AG09309 (cell line): ENCODE results near the gene TAP2.
"Not testable (repeated sequence)": the region's sequence is repeated elsewhere in the genome, so short reads cannot be mapped to it uniquely, and the experiment has no call there.

ENCODE experiments used
- DNase-seq: peaks from one replicate; pipeline ENCODE4 v3.0.0-alpha.2; 2010; ENCODE audit warnings: low read depth
- H3K4me3 ChIP-seq: 2 replicates; pipeline ENCODE4 v1.5.1; 2011; ENCODE audit warnings: mild to moderate bottlenecking, low read depth, low read length, moderate library complexity; ENCODE audit not compliant: control insufficient read depth
- CTCF ChIP-seq: IDR thresholded peaks from 2 replicates; pipeline ENCODE4 v1.5.1; 2011; ENCODE audit warnings: mild to moderate bottlenecking, low read depth, low read length, inconsistent platforms; ENCODE audit not compliant: insufficient read depth, control insufficient read depth; ENCODE audit errors: missing control alignments

Gene TAP2

GRCh38 chr6:32838114-32838958 lies at the start of gene TAP2:
TAP2 (minus strand) TSS chr6:32838739; CDS start chr6:32838233, 506 bp downstream.
- H3K4me3 ChIP-seq = peak within 1 kb of the TSS; percentile 89
- DNase-seq = peak; percentile 63
- TF ChIP-seq CTCF = peak; percentile 99

DNA sequence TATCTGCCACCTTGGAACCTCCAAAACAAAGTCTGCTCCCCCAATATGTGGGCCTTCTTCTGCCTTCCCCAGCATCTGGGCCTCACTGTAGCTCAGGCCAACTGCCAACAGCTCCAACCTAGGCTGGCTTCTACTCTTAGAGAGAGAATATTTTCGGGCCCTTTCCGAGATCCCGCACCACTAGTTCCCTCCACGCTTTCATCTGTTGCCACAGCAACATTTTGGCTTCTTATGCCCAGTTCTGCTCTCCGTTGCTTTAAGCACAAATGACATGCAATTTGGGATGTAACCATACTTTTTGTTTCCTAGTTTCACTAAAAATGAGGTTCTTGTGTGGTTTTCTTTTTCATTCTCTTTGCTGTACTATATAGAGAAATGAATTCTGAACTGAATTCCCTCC lies 49.1 kb upstream of the TAP2 start:
- TF ChIP-seq CTCF = no peak

DNA sequence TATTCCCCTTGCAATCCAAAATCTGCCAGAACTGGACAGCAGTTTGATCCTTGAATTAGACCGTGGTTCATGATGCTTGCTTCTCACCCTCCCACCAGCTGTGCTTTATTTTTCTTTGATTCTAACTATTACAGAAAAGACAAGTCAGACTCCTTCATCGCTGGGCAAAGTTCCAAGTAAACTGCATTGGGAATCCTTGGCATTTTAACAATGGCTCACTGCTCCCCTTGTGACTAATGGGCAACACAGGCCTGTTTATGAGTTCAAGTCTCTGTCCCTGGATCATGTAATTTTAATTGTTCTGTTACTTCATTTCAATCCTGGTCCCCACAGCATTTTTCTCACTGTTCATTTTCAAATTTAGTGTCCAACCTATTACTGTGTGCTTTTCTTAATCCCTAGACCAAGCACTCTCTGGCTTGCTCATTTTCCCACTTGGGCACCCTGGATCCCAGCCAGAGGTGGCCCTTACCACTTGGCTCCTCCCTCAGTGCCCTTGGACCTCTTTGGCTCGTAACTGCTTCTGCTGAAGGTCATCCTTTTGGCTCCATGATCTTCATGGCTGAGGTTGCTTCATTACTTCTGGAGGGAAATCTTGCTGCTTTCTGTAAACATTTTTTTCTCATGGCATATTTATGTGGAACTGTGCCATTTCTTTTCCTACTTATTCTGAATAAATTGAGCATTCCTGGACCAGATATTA lies 48.3 kb upstream of the TAP2 start:
- H3K4me3 ChIP-seq = no peak overlapping the region
- no peak for TF ChIP-seq CTCF
- DNase-seq = peak; percentile 78

More for the DNA sequence above, 49.1 kb upstream of the TAP2 start:
- DNase-seq = no peak
- no peak overlapping the region for H3K4me3 ChIP-seq

- no peak for DNase-seq
- no peak overlapping the region for H3K4me3 ChIP-seq
- peak; percentile 38 for TF ChIP-seq CTCF
These were observed 47.3 kb upstream of the TAP2 start for GRCh38 chr6:32885698-32886286.

DNA sequence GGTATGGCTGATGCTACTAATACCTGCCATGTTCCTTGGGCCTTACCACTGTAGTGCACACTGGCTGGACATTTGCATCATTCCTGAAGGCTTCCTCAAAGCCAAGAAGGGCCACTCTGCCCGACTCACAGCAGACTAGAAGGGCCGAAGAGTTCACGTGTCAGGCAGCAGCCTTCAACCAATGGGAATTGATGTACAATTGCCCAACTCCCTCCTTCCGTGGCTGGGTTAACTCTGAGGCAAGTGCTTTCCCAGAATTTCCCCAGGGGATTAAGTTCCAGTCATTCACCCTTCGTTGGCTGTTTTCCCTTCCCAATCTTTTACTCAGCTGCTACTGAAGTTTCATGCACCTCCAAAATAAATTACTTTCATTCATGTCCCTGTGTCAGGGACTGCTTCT lies 45.2 kb upstream of the TAP2 start:
- DNase-seq = peak; percentile 65
- no peak for TF ChIP-seq CTCF
- H3K4me3 ChIP-seq = no peak overlapping the region

GRCh38 chr6:32882879-32883250 lies 44.3 kb upstream of the TAP2 start:
- TF ChIP-seq CTCF = no peak
- DNase-seq = no peak
- no peak overlapping the region for H3K4me3 ChIP-seq

GRCh38 chr6:32880962-32881361 lies 42.4 kb upstream of the TAP2 start:
- DNase-seq, H3K4me3 ChIP-seq: not testable (repeated sequence)
